ENCODE data around the gene PDSS2.

DNA sequence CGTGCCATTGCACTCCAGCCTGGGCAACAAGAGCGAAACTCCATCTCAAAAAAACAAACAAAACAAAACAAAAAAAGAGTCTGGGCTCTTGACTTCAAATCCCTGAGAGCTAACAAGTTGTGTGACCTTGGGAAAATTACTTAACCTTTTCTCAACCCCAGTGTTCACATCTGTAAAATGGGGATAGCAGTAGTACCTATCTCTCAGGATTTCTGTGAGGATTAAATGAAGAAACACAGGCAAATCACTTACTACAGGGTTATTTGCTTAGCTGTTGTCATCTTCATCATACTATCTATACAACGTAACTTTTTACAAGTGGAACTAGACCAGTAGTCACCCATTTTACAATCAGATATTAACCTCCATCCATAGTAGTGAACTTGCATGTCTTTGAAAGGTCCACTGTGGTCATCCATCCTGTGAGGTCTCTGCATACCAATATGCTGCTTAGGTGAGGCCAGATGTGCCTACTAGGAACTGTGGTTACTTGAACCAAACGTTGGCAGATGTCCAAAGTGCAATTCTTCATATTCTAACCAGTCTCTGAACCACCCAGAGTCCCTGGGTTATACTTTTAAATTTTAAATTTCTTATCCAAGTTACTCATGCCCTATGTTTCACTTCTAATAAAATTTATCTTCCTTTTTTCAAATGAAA is 215.2 kb downstream of the PDSS2 start:
- no peak for TF ChIP-seq GATA2 (IDR thresholded peaks at IDR 0.05; ENCODE audit: low read depth, low read length)
- TF ChIP-seq GATA3 (IDR thresholded peaks at IDR 0.05; ENCODE audit: low read depth, low read length): no peak
